ENCODE results near the gene HADH. TPM values are rescaled to one million over a fixed set of nuclear protein-coding genes. Genes with fewer than 3 reads are reported as not detected.

Gene HADH
- total and polyA plus RNA-seq, 11 donors = 60.6 to 382 (median 199) TPM

DNA sequence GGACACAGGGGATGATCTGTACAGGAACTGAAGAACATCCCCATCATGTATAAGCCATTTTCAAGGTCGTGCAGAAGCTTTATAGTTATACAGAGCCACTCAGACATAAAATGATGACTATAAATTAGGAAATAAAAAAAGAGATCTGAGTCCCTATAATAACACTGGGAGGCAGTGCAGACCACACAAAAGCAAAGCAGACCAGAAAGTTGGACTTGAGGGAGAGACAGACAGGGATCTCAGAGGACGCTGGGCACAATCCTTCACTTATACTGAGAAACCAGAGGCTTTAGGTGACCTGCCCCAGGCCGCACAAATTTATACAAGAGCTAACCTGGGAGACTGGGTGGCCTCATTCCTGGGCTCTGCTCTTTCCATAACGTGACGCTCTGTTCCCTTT is 70.5 kb downstream of the HADH start:
- TF ChIP-seq, protein P1, sequence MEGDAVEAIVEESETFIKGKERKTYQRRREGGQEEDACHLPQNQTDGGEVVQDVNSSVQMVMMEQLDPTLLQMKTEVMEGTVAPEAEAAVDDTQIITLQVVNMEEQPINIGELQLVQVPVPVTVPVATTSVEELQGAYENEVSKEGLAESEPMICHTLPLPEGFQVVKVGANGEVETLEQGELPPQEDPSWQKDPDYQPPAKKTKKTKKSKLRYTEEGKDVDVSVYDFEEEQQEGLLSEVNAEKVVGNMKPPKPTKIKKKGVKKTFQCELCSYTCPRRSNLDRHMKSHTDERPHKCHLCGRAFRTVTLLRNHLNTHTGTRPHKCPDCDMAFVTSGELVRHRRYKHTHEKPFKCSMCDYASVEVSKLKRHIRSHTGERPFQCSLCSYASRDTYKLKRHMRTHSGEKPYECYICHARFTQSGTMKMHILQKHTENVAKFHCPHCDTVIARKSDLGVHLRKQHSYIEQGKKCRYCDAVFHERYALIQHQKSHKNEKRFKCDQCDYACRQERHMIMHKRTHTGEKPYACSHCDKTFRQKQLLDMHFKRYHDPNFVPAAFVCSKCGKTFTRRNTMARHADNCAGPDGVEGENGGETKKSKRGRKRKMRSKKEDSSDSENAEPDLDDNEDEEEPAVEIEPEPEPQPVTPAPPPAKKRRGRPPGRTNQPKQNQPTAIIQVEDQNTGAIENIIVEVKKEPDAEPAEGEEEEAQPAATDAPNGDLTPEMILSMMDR (IDR thresholded peaks at IDR 0.05) = peak in 10 of 12 donors; percentile 11 to 56 (median 37)
- no peak for TF ChIP-seq POLR2A (IDR thresholded peaks at IDR 0.05)
- no peaks in the 10 kb centered on the region for H3K9me3 ChIP-seq
- no peak overlapping the region for H3K27ac ChIP-seq
- H3K27me3 ChIP-seq = peaks cover 0 to 9% (median 0%) of the 10 kb centered on the region in 9 donors
- intact Hi-C loops (cut with DNase I) = loop anchor here in 8 of 10 donors (2.0 to 10.0 kb wide), 5 partner anchors 452 to 513 kb away; no protein-coding TSS in a partner anchor
- ATAC-seq = peak in 3 of 4 donors; percentile 55 to 74 (median 68)
- 43 to 48% (median 47%) methylated on average over 5 of the region's 5 CpGs for WGBS, 4 donors
- no peak overlapping the region for H3K4me3 ChIP-seq
- no peaks in the 10 kb centered on the region for H3K36me3 ChIP-seq
- DNase-seq = no peak
- no peaks in the 10 kb centered on the region for H3K4me1 ChIP-seq

DNA sequence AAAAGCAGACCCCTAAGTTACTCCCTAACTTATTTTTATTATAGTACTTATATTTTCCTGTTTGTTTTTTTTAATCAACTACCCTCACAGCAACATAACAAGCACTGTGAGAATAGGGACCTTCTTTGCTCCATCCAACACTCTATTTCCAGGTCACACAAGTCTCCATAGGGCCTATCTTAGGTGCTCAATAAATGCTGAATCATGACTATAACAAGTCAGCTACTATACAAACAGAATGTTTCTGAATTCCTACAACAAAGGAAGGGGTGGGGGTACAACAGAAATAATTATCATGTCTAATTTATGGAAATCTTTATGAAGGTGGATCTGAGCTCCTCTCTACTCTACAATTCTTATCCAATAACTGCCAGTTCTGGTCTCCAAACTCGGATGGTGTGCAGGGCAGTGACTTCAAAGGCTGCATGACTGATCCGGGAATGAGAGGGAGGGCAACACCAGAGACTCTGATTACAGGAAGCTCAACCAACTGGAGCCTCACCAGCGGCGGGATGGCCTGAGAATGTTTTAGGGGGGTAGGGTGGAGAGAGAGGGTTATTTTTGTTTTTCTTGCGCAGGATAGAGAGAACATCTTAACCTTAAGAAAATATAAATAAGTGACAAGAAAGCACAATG is 71.1 kb downstream of the HADH start:
- H3K4me3 ChIP-seq = no peak overlapping the region
- 53 to 65% (median 62%) methylated on average over 5 of the region's 5 CpGs for WGBS, 4 donors
- ATAC-seq = no peak
- no peaks in the 10 kb centered on the region for H3K4me1 ChIP-seq
- H3K36me3 ChIP-seq = no peaks in the 10 kb centered on the region
- no peak overlapping the region for H3K27ac ChIP-seq
- intact Hi-C loops (cut with DNase I) = loop anchor here in 8 of 10 donors (2.0 to 10.0 kb wide), 5 partner anchors 451 to 512 kb away; no protein-coding TSS in a partner anchor
- H3K9me3 ChIP-seq = no peaks in the 10 kb centered on the region
- H3K27me3 ChIP-seq = peaks cover 0 to 9% (median 0%) of the 10 kb centered on the region in 9 donors
- DNase-seq = no peak
- TF ChIP-seq, protein P1 (IDR thresholded peaks at IDR 0.05) = no peak
- no peak for TF ChIP-seq POLR2A (IDR thresholded peaks at IDR 0.05)

DNA sequence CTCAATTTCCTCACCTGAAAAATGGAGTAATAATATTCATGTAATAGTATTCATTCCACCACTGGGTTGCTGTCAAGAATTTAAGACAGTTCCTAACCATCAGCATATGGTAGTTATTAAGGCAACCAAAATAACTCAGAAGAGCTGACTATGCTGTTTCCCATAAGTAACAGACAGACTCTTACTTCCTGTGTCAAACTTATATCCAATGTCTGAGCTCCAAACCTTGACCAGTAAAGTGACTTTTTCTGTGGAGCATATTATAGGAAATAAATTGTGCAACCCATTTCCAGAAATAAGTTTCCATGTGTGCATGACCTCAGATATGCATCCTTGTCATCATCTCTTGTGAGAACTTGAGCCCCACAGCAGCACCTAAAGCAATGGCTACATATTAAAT is 78.8 kb downstream of the HADH start:
- TF ChIP-seq, protein P1 (IDR thresholded peaks at IDR 0.05) = no peak
- TF ChIP-seq POLR2A (IDR thresholded peaks at IDR 0.05) = no peak
- H3K27me3 ChIP-seq = peaks cover 0 to 4% (median 0%) of the 10 kb centered on the region in 9 donors
- no peak for DNase-seq
- no peaks in the 10 kb centered on the region for H3K36me3 ChIP-seq
- H3K27ac ChIP-seq = no peak overlapping the region
- no peak overlapping the region for H3K4me3 ChIP-seq
- H3K9me3 ChIP-seq = no peaks in the 10 kb centered on the region
- H3K4me1 ChIP-seq = no peaks in the 10 kb centered on the region
- no peak for ATAC-seq
- intact Hi-C loops (cut with DNase I) = loop anchor here in 3 of 10 donors (10.0 kb wide), 1 partner anchor 446 kb away; no protein-coding TSS in a partner anchor

DNA sequence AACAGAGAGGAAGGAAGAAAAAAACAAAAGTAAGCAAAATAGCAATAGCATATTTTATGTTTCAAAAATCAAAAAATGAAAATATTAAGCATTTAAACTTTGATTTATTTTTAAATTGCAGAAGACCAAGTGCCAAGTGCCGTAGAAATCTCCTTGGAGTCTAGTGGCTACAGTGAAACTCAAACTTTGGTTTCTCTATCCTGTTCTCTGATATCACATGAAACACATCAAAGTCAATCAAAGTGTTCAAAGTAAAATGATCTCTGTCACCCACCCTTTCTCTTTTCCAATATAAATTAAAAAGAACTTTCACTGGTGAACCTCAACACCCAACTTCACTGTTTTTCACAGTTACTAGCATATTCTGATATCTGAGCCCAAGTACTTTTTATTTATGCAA is 81.1 kb downstream of the HADH start:
- no peaks in the 10 kb centered on the region for H3K9me3 ChIP-seq
- 83 to 93% (median 89%) methylated on average over 1 of the region's 1 CpG for WGBS, 4 donors
- H3K4me1 ChIP-seq = no peaks in the 10 kb centered on the region
- no peaks in the 10 kb centered on the region for H3K36me3 ChIP-seq
- no peak for DNase-seq
- intact Hi-C loops (cut with DNase I) = no loop called here
- H3K27me3 ChIP-seq = peaks cover 0 to 3% (median 0%) of the 10 kb centered on the region in 9 donors
- no peak overlapping the region for H3K27ac ChIP-seq
- TF ChIP-seq, protein P1 (IDR thresholded peaks at IDR 0.05) = no peak
- no peak for TF ChIP-seq POLR2A (IDR thresholded peaks at IDR 0.05)
- no peak overlapping the region for H3K4me3 ChIP-seq
- no peak for ATAC-seq

Measured in heart left ventricle (tissue), 16 donors.